HG03571 (cell line): ENCODE data around the gene LAMB1.

Experiments used
- ATAC-seq: cut with Tn5 transposase; IDR thresholded peaks from one replicate; pipeline ENCODE4 v1.9.1; 2021; ENCODE audit not compliant: unreplicated experiment

LAMB1 gene

DNA sequence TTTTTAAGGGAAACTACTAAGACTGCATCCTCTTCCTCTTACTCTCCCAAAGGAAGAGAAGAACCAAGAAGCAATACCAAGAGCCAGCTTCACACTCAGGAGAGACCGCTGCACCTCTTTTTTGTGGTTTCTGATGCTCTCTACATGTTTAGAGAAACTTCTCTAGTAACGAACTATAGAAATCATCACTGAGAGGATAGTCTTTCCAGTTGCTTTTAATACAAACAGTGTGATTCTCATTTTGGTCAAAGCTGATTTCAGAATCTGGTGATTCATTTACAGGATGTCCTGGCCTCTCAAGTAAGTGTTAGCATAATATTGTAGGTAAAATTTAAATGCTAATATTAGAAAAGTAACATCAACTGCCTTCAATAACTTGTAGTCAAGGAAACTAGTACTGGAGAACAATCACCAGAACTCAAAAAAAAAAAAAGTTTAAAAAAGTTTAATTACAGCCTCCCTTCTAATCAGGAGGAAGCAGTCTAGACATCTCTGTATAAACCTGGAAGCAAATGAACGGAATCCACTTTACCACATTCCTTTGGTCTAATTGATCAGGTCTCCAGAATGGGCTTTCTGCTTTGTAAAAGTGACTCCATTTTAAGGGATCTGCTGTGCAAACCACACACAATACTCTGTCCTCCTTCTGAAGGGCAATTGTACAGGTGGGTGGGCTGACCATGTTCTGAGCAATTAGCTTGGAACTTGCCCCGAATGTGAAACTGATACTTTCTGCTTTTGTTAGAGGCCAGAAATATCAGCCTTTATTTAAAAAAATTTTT is 3.0 kb downstream of the LAMB1 start:
- no peak for ATAC-seq

DNA sequence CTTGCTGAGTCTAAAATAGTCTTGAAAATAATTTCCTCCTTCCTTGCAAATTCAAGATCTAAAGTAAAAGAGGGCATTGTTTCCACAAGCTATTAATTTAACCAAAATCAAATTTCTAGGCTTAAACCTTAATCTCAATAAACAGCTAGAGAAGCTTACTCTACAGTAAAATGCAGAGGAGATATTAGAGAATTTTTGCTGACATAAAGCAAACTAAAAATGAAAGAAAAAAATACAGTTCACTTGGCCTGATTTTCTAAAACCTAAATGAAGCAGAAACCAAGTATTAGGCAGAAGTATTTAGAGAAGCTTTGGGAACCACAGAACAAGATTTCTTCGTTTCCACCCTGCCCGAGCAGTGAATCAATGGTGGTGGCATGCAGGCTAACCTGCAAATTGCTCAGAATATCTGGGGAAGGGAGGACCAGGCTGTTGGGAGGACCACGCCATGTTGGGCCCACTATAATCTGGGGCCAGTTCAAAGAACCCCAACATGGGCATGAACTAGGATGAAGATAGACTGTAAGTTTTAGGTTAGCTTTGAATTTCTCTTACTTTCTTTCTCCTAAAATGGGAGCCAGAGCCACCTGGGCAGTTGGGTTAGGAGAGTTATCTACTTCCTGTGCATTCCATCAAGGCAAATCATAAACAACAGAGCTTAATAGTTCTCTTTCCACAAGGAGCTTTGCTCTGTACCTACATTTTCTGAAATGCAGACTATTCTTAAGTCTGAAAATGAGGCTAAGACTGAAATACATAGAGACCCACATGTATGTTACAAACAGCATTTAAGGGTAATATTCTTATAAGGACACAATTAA is 4.1 kb downstream of the LAMB1 start:
- no peak for ATAC-seq

DNA sequence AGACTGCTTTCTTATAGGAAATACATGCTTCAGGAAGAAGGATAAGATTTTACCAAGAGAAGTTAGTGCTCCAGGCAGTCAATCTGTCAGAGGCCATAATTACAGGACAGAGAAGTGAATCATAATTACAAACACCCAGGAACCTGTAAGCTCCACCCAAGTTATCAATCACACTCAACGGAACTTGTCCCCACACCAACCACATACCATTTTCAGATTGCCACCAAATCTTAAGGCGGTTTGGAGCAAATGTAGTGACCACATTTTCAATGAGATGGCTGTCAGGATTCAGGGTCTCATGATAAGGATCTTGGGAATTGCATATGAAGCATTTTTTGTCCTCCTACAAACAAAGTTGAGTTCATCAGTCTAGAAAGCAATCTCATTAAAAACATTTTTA is 4.8 kb downstream of the LAMB1 start:
- no peak for ATAC-seq

DNA sequence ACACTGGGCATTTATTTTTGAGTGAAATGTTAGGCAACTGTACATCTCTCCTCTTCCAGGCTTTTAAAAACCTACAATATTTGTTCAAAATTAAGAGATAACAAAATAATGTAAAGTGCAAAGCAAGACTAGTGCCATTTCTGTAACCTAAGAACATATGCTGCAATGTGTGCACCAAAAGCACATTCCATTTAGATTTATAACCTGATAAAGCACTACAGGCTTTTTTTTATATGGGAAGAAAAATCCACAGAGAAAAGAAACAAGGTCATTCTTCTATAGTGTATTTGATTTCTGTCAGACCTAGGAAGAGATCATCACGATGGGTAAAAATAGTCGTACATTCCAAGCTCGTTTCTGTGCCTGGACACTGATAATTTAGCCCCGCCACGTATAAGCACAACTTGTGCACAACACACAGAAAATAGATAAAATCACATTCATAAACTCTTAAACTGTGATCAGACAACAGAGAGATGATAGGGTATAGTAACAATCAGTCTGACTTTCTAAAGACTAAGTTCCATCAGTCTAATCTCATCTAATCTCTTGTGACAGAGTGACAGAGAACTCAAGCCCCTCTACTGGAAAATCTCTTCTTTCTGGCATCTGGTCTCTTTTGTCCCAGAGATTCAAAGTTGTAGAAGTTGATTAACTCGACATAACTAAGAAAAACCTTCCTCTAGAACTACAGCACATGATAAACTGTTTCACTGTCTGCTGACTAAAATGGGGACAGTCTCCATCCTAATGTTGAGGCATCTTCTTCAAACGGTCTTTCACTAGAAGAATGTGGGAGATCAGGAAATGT is 6.7 kb downstream of the LAMB1 start:
- ATAC-seq, result no peak

DNA sequence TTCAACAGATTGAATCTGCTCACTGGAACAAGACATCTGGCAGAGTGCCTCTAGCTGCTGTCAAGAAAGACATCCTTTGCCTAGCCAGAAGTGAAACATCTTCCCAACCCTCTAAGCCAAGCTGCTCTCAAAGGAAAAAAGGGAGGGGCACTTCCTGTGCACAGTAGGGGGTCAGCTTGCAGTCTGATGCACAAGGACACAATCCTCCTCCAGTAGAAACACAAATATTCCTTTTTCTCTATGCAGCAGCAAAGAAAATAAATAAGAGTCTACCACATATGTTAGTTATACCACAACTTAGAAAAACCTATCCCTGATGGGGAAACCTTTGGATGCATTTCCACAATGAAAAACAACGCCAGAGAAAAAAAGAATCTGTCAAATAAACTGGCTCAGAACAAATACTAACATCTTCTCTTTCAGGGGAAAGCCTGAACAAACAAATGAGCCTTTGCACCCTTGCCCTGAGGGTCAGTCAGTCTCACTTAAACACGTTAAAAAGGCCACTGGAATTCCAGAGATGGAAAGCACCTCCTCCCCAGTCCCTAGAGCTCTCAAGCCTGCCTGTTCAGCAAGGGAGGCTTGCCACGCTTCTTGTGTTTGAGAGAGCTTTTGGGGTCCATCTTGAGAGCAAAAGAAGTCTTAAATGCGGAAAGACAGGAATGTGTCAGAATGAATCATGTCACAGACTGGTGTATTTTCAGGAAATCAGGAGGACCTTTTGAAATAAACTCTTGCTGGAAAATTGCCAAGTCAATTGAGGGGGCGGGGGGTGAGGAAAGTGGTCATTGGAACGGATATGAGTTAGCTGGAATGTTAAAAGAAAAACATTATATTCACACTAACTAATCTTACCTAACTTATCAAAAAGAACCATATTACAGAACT is 7.5 kb downstream of the LAMB1 start:
- ATAC-seq, result no peak

DNA sequence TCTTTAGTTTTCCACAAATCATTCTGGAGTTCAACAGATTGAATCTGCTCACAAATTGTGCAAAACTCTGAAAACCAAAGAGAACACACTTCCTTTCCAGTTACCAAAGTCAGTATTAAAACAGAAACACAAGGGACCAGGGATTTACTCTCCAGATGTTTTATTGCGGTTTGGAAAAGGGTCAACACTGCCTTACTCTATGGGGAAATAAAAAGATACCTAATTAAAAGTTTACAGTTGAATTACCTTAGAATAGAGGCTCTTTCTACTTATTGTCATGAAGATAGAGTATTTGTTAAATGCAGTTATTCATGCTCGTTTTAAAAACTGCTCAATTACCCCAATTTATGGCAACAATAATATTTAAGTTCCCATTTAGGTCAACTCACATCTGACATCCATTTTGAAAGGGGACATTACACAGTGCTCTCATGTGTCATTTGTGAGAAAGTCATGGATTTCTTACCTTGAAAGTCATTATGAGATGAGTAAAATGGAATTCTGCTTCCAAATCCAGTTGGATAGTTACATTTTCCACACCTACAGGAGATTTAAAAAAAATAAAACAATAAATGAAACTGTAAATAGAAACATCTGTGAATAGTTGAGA is 8.4 kb downstream of the LAMB1 start:
- no peak for ATAC-seq

DNA sequence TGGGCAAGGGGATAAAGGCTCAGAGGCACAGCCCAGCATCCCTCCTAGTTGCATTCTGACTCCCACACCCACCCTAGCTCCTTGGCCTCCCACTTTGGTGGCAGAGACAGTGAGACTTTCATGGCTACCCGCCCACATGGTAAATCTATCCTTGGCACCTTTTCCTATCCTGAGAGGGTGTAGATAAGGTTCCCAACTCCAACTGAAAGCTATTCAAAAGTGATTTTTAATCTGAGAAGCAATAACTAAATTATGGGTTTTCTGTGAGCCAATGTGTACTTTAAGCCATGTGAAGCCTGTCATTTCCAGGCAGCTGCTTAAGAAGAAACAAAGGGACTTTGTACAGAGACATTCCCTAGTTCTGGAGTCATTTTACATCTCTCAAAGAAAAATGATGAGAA is 9.1 kb downstream of the LAMB1 start:
- no peak for ATAC-seq

DNA sequence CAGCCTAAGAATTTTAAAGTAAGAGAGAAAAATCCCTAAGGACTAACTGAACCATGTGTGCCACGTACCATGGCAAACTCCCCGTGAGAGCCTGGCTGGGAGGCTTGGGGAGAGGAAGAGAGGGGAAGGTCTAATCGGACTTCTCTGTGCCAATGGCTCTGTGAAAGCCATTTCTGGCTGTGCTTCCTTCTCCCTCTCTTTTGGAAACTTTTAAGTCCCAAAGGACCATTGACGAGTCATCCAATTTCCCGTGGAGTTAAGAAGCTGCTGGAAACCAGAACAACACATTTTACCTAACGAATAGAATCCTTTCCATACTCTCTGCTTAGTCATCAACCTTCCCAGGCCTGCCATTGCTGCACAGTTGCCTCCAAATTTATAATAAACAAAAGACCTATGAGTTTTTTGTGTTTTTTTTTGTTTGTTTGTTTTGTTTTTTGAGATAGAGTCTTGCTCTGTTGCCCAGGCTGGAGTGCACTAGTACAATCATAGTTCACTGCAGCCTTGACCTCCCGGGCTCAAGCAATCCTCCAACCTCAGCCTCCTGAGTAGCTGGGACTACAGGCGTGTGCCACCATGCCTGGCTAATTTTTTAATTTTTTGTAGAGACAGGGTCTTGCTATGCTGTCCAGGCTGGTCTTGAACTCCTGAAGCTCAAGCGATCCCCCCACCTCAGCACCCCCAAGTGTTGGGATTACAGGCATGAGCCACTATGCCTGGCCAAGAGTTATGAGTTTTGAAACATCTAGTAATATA is 13.2 kb downstream of the LAMB1 start:
- ATAC-seq, result no peak

DNA sequence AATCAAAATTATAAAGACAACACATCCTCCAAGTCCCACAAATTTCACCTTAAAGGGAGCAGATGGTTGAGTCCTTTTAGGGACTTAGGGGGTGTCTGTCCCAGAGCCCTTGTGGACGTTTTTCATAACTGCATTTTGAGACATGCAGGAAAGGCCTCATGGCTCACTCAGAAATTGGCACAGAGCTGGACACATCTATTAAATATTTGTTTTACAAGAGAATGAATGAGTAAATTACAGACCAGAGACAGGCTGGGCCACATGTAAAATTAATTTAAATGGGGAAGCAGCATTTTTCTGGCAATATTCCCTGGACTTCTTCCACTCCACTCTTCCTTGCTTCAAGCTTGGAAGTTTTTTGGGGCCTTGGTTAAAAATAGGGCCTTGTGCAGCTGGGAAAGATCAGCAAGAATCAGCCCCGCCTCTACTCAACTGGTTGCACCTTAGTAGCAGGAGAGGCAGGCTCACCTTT is 20.0 kb downstream of the LAMB1 start:
- no peak for ATAC-seq

DNA sequence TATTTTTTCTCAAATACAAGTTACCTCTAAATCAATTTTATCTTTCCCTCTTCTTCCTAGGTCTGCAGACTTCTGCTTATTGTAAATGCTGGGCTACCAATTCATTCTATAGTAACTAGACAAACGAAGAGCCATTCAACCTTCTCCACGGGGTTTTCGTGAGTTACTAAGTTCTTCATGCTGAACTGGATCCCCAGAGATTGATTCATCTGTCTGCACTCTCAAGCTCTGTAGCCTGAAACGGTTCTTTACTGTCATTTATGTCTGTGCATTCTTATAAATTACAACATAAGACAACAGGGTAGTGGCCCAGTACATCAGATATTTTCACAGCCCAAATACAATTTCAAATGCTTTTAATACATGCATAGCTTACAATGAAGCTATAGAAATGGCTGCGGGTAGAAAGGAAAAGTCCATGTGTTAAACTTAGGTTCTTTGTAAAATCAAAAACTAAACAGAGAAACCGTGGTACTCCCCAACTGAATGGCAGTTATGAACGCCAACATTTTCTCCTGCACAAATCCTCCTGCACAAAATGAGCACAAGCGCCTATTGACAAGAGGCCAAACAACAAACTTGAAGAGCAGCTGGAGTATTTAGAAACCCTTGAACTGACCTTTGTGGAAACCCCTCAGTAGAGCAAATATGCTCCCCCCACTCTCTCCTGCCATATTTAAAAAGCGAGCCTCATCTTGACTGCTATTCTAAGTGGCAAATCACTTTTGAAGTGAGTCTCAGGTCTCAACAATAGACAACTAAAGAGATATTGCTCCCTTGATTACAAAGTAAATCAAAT is 20.7 kb downstream of the LAMB1 start:
- no peak for ATAC-seq

DNA sequence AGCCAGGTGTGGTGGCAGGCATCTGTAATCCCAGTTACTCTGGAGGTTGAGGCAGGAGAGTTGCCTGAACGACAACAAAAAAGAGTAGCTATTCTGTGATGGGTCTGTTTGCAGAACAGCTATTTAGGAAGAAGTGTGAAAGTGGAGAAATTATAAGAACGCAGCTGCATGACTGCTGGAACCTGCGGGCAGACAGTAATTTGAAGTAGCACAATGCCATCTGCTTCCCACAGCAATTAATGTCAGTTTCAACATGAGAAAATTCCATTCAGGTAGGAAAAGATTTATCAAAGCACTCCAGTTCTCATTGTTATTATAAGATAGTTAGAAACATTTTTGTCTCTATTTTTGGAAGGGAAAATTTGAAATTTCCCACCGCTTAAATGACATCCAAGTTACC is 21.5 kb downstream of the LAMB1 start:
- ATAC-seq, result no peak

DNA sequence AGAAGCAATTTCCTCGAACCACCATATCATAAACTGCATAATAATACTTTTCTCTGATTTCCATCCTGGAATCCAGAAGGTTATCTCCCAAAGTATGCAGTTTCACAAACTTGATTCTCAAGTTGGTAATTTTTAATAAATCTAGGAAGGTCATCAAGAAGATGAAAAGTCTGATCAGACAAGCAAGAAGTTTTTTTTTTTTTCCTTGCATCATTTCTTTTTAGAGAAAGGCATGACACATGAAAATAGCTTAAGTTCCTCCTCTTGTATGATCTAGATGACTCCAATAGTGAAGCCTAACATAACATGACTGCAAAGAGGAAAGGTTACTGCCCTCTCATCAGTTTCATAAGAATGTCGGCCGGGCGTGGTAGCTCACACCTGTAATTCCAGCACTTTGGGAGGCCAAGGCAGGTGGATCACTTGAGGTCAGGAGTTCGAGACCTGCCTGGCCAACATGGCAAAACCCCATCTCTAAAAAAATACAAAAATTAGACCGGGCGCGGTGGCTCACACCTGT is 22.2 kb downstream of the LAMB1 start:
- ATAC-seq, result no peak

DNA sequence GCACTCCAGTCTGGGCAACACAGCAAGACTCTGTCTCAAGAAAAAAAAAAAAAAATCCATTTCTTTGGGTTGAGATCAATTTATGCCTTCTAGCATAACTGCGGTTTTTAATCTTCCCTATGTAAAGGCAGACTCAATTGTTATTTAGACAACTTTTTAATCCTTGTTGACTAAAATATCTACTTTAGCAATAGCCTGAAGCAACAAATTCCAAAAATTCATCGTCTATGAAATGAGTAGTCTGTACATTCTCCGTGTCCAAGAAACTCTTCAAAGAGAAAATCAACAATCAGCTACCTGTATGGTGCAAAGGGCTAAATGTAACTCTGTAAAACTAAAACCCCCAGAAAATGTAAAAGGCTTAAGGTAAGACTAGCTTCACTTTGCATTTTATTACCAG is 22.8 kb downstream of the LAMB1 start:
- no peak for ATAC-seq

DNA sequence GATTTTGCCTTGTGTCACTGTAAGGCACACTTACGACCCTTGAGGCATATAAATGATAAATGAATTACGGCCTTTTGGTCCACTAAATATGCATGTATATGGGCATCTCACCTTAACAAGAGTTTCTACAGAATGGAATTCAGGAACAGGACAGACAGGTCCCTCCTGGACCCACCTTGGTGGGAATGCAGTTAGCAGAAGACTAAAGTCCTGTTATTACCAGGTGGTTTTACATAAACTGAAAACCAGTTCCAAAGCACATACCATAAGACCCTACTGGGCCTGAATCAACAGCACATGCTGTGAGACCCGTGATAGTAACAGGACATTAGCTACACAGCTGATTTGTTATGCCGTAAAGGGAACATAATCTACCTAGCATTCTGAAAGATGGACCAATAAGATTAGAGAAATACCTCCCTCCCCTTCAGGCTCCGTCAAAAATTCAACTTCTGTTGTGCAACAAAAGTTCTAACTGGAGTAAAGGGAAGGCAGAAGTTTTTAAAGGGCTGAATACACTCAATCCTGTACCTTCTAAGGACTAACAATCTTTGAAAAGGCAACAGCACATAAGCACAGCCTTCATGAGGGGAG is 24.0 kb downstream of the LAMB1 start:
- no peak for ATAC-seq

DNA sequence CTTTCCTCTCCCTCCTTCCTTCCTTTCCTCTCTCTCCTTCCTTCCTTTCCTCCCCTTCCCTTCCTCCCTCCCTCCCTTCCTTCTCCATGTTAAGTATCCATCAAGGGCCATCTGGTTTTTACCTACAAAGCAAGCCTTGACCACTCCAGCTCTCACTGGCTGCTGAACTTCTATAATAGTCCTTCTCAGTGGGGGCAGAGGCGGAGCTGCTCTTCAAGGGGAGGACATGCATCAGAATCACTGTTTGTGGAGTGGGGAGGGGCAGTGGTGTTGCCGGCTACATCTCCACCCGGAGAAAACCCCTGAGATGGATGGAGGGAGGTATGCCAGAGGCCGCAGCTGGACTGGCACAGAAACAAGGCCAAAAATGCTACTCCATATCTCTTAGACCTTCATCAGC is 25.9 kb downstream of the LAMB1 start:
- no peak for ATAC-seq

DNA sequence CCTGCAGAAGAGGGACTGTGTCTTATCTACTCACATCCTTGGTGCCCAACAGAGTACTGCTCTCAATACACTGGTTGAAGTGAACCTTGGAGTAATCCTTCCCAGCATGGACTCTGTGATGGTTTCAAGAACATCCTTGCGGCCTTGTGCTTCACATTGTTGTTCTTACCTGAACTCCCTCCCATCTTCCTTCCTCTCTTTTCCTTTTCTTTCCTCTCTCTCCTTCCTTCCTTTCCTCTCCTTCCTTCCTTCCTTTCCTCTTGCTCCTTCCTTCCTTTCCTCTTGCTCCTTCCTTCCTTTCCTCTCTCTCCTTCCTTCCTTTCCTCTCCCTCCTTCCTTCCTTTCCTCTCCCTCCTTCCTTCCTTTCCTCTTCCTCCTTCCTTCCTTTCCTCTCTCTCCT is 26.3 kb downstream of the LAMB1 start:
- ATAC-seq, result no peak

DNA sequence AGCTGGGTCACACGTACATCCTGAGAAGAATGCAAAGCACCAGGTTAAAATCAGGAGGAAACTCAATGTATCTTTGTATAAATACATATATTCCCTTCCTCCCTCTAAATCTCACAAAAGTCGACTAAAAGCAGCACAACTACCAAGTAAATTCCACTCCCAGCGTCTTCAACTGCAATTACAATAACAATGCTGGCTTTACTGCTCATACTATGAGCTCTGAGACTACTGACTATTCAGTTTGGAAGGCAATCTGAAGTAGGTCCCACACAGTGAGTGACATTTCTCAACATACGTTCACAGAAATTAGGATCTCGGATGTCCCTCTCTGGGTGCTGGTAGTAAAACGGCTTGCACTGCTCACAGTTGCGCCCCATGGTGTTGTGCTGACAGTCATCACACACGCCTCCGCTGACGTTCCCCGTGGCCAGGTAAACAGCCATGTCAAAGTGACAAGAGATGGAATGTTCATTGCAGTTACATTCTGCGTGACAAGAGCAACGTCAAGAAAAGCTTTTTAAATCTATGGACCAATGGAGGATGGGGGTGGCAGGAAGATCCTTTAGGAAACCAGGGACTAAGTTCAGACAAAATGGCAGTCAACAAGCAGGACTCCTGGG is 27.5 kb downstream of the LAMB1 start:
- no peak for ATAC-seq

DNA sequence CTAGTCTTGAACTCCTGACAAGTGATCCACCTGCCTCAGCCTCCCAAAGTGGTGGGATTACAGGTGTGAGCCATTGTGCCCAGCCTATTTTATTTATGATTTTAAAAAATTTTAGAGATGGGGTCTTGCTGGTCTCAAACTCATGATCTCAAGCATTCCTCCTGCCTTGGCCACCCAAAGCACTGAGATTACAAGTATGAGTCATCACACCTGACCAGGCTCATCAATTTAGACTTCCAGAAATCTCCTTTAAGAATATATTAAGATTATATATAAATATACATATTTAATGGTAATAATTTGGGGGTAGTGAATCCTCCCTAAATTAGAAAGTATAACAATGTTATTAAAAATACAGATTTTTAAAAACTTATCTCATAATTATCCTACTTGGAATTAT is 29.1 kb downstream of the LAMB1 start:
- ATAC-seq, result no peak
